Measurements from ENCODE around the gene SCARB1.
"Not testable (repeated sequence)": the region's sequence is repeated elsewhere in the genome, so short reads cannot be mapped to it uniquely, and the experiment has no call there.

SCARB1 gene, protein sequence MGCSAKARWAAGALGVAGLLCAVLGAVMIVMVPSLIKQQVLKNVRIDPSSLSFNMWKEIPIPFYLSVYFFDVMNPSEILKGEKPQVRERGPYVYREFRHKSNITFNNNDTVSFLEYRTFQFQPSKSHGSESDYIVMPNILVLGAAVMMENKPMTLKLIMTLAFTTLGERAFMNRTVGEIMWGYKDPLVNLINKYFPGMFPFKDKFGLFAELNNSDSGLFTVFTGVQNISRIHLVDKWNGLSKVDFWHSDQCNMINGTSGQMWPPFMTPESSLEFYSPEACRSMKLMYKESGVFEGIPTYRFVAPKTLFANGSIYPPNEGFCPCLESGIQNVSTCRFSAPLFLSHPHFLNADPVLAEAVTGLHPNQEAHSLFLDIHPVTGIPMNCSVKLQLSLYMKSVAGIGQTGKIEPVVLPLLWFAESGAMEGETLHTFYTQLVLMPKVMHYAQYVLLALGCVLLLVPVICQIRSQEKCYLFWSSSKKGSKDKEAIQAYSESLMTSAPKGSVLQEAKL

GRCh38 chr12:124863416-124864325 is at the start of gene SCARB1:
Gene SCARB1 (minus strand): TSS chr12:124863864. CDS start chr12:124863720, 144 bp downstream.
- DNase-seq: peak; percentile 77

DNA sequence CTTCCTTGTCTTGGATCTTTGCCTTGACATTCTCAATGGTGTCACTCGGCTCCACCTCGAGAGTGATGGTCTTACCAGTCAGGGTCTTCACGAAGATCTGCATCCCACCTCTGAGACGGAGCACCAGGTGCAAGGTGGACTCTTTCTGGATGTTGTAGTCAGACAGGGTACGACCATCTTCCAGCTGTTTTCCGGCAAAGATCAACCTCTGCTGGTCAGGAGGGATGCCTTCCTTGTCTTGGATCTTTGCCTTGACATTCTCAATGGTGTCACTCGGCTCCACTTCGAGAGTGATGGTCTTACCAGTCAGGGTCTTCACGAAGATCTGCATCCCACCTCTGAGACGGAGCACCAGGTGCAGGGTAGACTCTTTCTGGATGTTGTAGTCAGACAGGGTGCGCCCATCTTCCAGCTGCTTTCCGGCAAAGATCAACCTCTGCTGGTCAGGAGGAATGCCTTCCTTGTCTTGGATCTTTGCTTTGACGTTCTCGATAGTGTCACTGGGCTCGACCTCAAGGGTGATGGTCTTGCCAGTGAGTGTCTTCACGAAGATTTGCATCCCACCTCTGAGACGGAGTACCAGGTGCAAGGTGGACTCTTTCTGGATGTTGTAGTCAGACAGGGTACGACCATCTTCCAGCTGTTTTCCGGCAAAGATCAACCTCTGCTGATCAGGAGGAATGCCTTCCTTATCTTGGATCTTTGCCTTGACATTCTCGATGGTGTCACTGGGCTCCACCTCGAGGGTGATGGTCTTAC is 49.0 kb upstream of the SCARB1 start:
- DNase-seq: not testable (repeated sequence)

GRCh38 chr12:124911521-124911920 is 47.9 kb upstream of the SCARB1 start:
- DNase-seq: not testable (repeated sequence)

GRCh38 chr12:124910561-124911478 is 47.2 kb upstream of the SCARB1 start:
- no peak for DNase-seq

DNA sequence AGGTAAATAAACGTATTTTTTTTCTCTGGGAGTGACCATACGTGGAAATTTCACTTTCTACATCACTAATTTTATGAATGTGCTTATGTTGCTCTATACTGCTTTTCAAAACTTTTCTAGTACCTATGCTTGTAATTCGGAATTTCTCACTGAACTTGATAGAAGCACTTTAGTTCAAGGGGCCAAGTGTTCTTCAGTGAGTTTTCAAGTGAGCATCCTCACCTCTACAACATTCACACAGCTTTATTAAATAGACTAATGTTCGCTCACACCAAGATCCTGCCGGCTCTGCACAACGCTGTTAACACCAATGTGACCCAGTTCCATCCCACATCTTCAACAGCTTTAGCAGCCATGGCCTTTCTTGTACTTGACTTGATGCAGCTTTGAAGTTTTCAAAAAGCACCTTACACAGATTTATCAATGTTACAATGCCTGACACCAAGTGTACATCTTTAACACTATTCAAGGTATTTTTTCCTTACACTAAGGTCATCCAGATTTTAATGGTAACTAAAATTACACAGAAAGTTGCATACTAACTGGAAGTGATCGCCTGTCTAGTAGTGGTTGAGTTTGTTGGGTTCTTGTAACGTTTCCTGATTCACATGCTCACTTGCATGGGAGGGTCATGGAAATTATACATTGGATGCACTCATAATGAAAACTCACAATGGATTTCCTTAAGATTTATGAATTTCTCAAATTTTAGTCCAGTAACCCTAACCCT is 46.3 kb upstream of the SCARB1 start:
- no peak for DNase-seq

GRCh38 chr12:124906606-124907261 is 43.1 kb upstream of the SCARB1 start:
- no peak for DNase-seq

GRCh38 chr12:124904306-124905098 is 40.8 kb upstream of the SCARB1 start:
- DNase-seq: no peak

DNA sequence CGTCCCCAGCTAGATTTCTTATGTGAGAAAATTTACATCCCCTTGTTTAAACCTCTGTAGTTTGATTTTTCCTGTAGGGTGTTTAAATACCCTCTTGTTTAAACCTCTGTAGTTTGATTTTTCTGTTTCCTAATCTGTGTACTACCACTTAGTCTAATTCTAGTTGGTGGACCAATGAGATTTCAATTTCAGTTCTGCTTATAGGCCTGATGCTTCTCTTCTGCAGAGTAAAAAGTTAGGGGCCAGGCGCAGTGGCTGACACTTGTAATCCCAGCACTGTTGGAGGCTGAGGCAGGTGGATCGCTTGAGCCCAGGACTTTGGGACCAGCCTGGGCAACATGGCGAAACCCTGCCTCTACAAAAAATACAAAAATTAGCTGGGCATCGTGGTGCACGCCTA is 39.3 kb upstream of the SCARB1 start:
- no peak for DNase-seq

DNA sequence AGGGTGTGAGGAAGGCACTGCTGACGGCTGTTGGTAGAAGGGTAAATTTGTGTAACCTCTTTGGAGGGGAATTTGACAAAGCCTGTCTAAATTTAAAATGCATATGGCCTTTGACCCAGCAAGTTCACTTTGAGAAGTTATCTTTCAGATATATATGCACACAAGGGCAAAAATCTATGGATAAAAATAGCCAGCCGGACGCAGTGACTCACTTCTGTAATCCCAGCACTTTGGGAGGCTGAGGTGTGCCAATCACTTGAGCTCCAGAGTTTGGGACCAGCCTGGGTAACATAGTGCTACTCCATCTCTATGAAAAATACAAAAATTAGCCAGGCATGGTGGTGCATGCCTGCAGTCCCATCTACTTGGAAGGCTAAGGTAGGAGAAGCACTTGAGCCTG is 37.3 kb upstream of the SCARB1 start:
- DNase-seq: no peak

GRCh38 chr12:124900345-124900795 is 36.7 kb upstream of the SCARB1 start:
- not testable (repeated sequence) for DNase-seq

GRCh38 chr12:124898923-124899294 is 35.2 kb upstream of the SCARB1 start:
- no peak for DNase-seq

- DNase-seq: peak; percentile 61
These were observed 34.7 kb upstream of the SCARB1 start for GRCh38 chr12:124898200-124898922.

- DNase-seq: no peak
These were observed 32.8 kb upstream of the SCARB1 start for GRCh38 chr12:124896461-124896860.

GRCh38 chr12:124893792-124894516 is 30.3 kb upstream of the SCARB1 start:
- no peak for DNase-seq

- DNase-seq: no peak
These were observed 24.6 kb upstream of the SCARB1 start for GRCh38 chr12:124888260-124888659.

DNA sequence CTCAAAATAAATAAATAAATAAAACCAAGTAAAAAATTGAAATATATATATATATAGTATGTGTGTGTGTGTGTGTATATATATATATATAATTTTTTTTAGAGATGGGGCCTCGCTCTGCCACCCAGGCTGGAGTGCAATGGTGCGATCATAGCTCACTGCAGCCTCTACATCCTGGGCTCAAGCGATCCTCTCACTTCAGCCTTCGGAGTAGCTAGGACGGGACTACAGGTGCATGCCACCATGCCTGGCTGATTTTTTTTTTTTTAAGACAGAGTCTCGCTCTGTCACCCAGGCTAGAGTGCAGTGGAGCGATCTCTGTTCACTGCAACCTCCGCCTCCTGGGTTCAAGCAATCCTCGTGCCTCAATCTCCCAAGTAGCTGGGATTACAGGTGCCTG is 24.1 kb upstream of the SCARB1 start:
- DNase-seq: not testable (repeated sequence)

- DNase-seq: no peak
These were observed 21.1 kb upstream of the SCARB1 start for GRCh38 chr12:124884587-124885438.
